B cell (primary cell): Measurements from ENCODE around the gene TAAR6.

Experiments used
- EZH2 ChIP-seq: IDR thresholded peaks from 2 replicates; pipeline ENCODE4 v1.6.1; 2012; ENCODE audit warnings: borderline replicate concordance, low read depth, mild to moderate bottlenecking, moderate library complexity, low read length; ENCODE audit not compliant: insufficient read depth, poor library complexity, severe bottlenecking
- TF ChIP-seq, protein P1 (sequence below): fragments of 200-600 bp; IDR thresholded peaks from one replicate; pipeline ENCODE4 v1.8.0; 2022; ENCODE audit warnings: antibody characterized with exemption, mild to moderate bottlenecking

DNA sequence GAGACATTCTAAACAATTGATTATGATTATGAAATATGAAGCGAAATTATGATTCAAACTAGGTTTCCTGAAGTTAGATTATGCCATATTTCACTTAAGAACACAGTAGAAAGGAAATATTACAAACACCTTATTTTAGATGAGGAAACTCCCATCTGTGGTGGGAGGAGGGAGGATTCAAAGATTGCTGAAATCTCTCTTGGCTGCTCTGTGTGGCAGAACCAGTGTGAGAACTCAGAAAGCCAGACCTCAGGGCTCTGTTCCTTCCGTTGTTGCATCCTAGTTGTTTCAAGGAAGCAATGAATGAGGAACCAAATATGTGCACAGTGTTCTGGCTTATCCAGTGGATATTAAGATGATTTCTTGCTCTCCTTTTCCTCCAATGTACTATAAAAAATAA lies 17.3 kb downstream of the TAAR6 start:
- TF ChIP-seq, protein P1, sequence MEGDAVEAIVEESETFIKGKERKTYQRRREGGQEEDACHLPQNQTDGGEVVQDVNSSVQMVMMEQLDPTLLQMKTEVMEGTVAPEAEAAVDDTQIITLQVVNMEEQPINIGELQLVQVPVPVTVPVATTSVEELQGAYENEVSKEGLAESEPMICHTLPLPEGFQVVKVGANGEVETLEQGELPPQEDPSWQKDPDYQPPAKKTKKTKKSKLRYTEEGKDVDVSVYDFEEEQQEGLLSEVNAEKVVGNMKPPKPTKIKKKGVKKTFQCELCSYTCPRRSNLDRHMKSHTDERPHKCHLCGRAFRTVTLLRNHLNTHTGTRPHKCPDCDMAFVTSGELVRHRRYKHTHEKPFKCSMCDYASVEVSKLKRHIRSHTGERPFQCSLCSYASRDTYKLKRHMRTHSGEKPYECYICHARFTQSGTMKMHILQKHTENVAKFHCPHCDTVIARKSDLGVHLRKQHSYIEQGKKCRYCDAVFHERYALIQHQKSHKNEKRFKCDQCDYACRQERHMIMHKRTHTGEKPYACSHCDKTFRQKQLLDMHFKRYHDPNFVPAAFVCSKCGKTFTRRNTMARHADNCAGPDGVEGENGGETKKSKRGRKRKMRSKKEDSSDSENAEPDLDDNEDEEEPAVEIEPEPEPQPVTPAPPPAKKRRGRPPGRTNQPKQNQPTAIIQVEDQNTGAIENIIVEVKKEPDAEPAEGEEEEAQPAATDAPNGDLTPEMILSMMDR: no peak
- no peak for TF ChIP-seq EZH2
